Measurements from ENCODE around the gene RAG1. TPM values are rescaled to one million over a fixed set of nuclear protein-coding genes. Genes with fewer than 3 reads are reported as not detected.

Gene RAG1
- total and polyA plus RNA-seq, 2 experiments from 2014 or later = 0.11 to 0.49 TPM

GRCh38 chr11:36569095-36569494 lies 1.3 kb downstream of the RAG1 start:
- H3K36me3 ChIP-seq (ENCODE audit: low read depth) = no peaks in the 10 kb centered on the region
- no peaks in the 10 kb centered on the region for H3K79me2 ChIP-seq (ENCODE audit: insufficient read depth)
- no peak overlapping the region for H3K9ac ChIP-seq
- H3K4me3 ChIP-seq = no peak overlapping the region
- H3K9me3 ChIP-seq (ENCODE audit: low read depth) = no peaks in the 10 kb centered on the region
- no peak for DNase-seq
- H3K27ac ChIP-seq = no peak overlapping the region
- no peaks in the 10 kb centered on the region for H3K9me2 ChIP-seq (ENCODE audit: insufficient read depth)
- H3K27me3 ChIP-seq (replicated peaks; ENCODE audit: insufficient read depth) = peaks cover 49% of the 10 kb centered on the region
- H2AFZ ChIP-seq = no peak overlapping the region
- peaks cover 3% of the 10 kb centered on the region; the same call in 1 of the 2 replicates for H3K4me1 ChIP-seq (ENCODE audit: insufficient read depth)
- TF ChIP-seq EZH2phosphoT487 (IDR thresholded peaks at IDR 0.05; ENCODE audit: insufficient read depth, low read depth) (no peak), EZH2 (IDR thresholded peaks at IDR 0.05; ENCODE audit: insufficient read depth, poor library complexity, severe bottlenecking) (no peak)
- in situ Hi-C loops (cut with MboI) = no loop called here
- H3K4me2 ChIP-seq (ENCODE audit: unreplicated experiment) = no peak overlapping the region
- no peaks in the 10 kb centered on the region for H4K20me1 ChIP-seq (ENCODE audit: insufficient read depth)
- WGBS, 2 experiments (ENCODE audit: low coverage in 1 of 2, low lambda C conversion rate in 2 of 2, missing lambda C conversion rate in 2 of 2) = 50 to 58% methylated on average over 4 of the region's 4 CpGs
- no peaks in the 10 kb centered on the region for H3F3A ChIP-seq (ENCODE audit: insufficient read depth)

GRCh38 chr11:36574486-36574885 lies 6.7 kb downstream of the RAG1 start:
- H3K9me2 ChIP-seq (ENCODE audit: insufficient read depth) = no peaks in the 10 kb centered on the region
- no peak overlapping the region for H3K27ac ChIP-seq
- WGBS, 2 experiments (ENCODE audit: low coverage in 1 of 2, low lambda C conversion rate in 2 of 2, missing lambda C conversion rate in 2 of 2) = 57 to 67% methylated on average over 8 of the region's 8 CpGs
- H3K36me3 ChIP-seq (ENCODE audit: low read depth) = no peaks in the 10 kb centered on the region
- no peaks in the 10 kb centered on the region for H3K79me2 ChIP-seq (ENCODE audit: insufficient read depth)
- H3K4me3 ChIP-seq = no peak overlapping the region
- H2AFZ ChIP-seq = no peak overlapping the region
- H3K27me3 ChIP-seq (replicated peaks; ENCODE audit: insufficient read depth) = peaks cover 18% of the 10 kb centered on the region; the same call in 1 of the 2 replicates
- H3K4me1 ChIP-seq (ENCODE audit: insufficient read depth) = peaks cover 5% of the 10 kb centered on the region; the same call in 1 of the 2 replicates
- no peaks in the 10 kb centered on the region for H3K9me3 ChIP-seq (ENCODE audit: low read depth)
- no peak overlapping the region for H3K9ac ChIP-seq
- H3K4me2 ChIP-seq (ENCODE audit: unreplicated experiment) = no peak overlapping the region
- in situ Hi-C loops (cut with MboI) = loop anchor here (10.0 kb wide), 1 partner anchor 90 kb away; no protein-coding TSS in a partner anchor
- TF ChIP-seq EZH2 (IDR thresholded peaks at IDR 0.05; ENCODE audit: insufficient read depth, poor library complexity, severe bottlenecking) = no peak
- TF ChIP-seq EZH2phosphoT487 (IDR thresholded peaks at IDR 0.05; ENCODE audit: insufficient read depth, low read depth) = no peak
- DNase-seq = no peak
- no peaks in the 10 kb centered on the region for H3F3A ChIP-seq (ENCODE audit: insufficient read depth)
- H4K20me1 ChIP-seq (ENCODE audit: insufficient read depth) = no peaks in the 10 kb centered on the region

- 69 to 72% methylated on average over 2 of the region's 2 CpGs for WGBS, 2 experiments (ENCODE audit: low coverage in 1 of 2, low lambda C conversion rate in 2 of 2, missing lambda C conversion rate in 2 of 2)
- Histone ChIP-seq H3K27ac (no peak overlapping the region), H3K4me2 (ENCODE audit: unreplicated experiment) (no peak overlapping the region), H3K9ac (no peak overlapping the region), H3K79me2 (ENCODE audit: insufficient read depth) (no peaks in the 10 kb centered on the region), H3K4me3 (no peak overlapping the region), H3F3A (ENCODE audit: insufficient read depth) (no peaks in the 10 kb centered on the region), H3K27me3 (replicated peaks; ENCODE audit: insufficient read depth) (no peaks in the 10 kb centered on the region; the same call in 1 of the 2 replicates), H3K4me1 (ENCODE audit: insufficient read depth) (peaks cover 5% of the 10 kb centered on the region; the same call in 1 of the 2 replicates), H3K36me3 (ENCODE audit: low read depth) (no peaks in the 10 kb centered on the region), H3K9me3 (ENCODE audit: low read depth) (no peaks in the 10 kb centered on the region), H2AFZ (no peak overlapping the region), H4K20me1 (ENCODE audit: insufficient read depth) (no peaks in the 10 kb centered on the region), H3K9me2 (ENCODE audit: insufficient read depth) (no peaks in the 10 kb centered on the region)
- no peak for DNase-seq
- in situ Hi-C loops (cut with MboI) = loop anchor here (10.0 kb wide), 1 partner anchor 87 kb away; no protein-coding TSS in a partner anchor
- TF ChIP-seq EZH2 (IDR thresholded peaks at IDR 0.05; ENCODE audit: insufficient read depth, poor library complexity, severe bottlenecking) = no peak
- TF ChIP-seq EZH2phosphoT487 (IDR thresholded peaks at IDR 0.05; ENCODE audit: insufficient read depth, low read depth) = no peak
Measured at GRCh38 chr11:36577373-36577772, 9.6 kb downstream of the RAG1 start.

GRCh38 chr11:36577859-36578258 lies 10.1 kb downstream of the RAG1 start:
- H3K4me3 ChIP-seq = no peak overlapping the region
- no peaks in the 10 kb centered on the region for H3K9me2 ChIP-seq (ENCODE audit: insufficient read depth)
- no peaks in the 10 kb centered on the region for H3K79me2 ChIP-seq (ENCODE audit: insufficient read depth)
- H3F3A ChIP-seq (ENCODE audit: insufficient read depth) = no peaks in the 10 kb centered on the region
- in situ Hi-C loops (cut with MboI) = loop anchor here (10.0 kb wide), 1 partner anchor 87 kb away; no protein-coding TSS in a partner anchor
- peak; percentile 30 for DNase-seq
- H2AFZ ChIP-seq = no peak overlapping the region
- H3K4me2 ChIP-seq (ENCODE audit: unreplicated experiment) = no peak overlapping the region
- no peak overlapping the region for H3K27ac ChIP-seq
- TF ChIP-seq EZH2 (IDR thresholded peaks at IDR 0.05; ENCODE audit: insufficient read depth, poor library complexity, severe bottlenecking) (no peak), EZH2phosphoT487 (IDR thresholded peaks at IDR 0.05; ENCODE audit: insufficient read depth, low read depth) (no peak)
- H3K4me1 ChIP-seq (ENCODE audit: insufficient read depth) = peaks cover 5% of the 10 kb centered on the region; the same call in 1 of the 2 replicates
- 89 to 93% methylated on average over 2 of the region's 2 CpGs for WGBS, 2 experiments (ENCODE audit: low coverage in 1 of 2, low lambda C conversion rate in 2 of 2, missing lambda C conversion rate in 2 of 2)
- H3K9me3 ChIP-seq (ENCODE audit: low read depth) = no peaks in the 10 kb centered on the region
- no peaks in the 10 kb centered on the region for H4K20me1 ChIP-seq (ENCODE audit: insufficient read depth)
- H3K36me3 ChIP-seq (ENCODE audit: low read depth) = no peaks in the 10 kb centered on the region
- no peak overlapping the region for H3K9ac ChIP-seq
- H3K27me3 ChIP-seq (replicated peaks; ENCODE audit: insufficient read depth) = no peaks in the 10 kb centered on the region; the same call in 1 of the 2 replicates

All from GM23248 (cell line).